SJSA1 (cell line): ENCODE results near the gene CHRD. TPM values are rescaled to one million over a fixed set of nuclear protein-coding genes. Genes with fewer than 3 reads are reported as not detected.

Experiments used
- DNase-seq, 2 experiments: peaks; one replicate each; pipeline ENCODE4 v3.0.0-alpha.2; 2015 to 2020; ENCODE audit warnings: low spot score in 2 of 2, low read depth in 1 of 2
- H3K27ac ChIP-seq: fragments of 250-450 bp; sonication (Bioruptor Pico); 2 replicates; pipeline ENCODE4 v1.5.1; 2020; ENCODE audit warnings: mild to moderate bottlenecking, moderate library complexity
- H3K27me3 ChIP-seq: fragments of 250-450 bp; sonication (Bioruptor Pico); replicated peaks from 2 replicates; pipeline ENCODE4 v1.5.1; 2020; ENCODE audit warnings: mild to moderate bottlenecking, moderate library complexity
- H3K36me3 ChIP-seq: fragments of 250-450 bp; sonication (Bioruptor Pico); 2 replicates; pipeline ENCODE4 v1.5.1; 2020; ENCODE audit warnings: mild to moderate bottlenecking
- H3K4me1 ChIP-seq: fragments of 250-450 bp; sonication (Bioruptor Pico); replicated peaks from 2 replicates; pipeline ENCODE4 v1.6.1; 2021; ENCODE audit warnings: mild to moderate bottlenecking
- H3K4me3 ChIP-seq: fragments of 250-450 bp; sonication (Bioruptor Pico); 2 replicates; pipeline ENCODE4 v1.5.1; 2020; ENCODE audit warnings: mild to moderate bottlenecking
- H3K9me3 ChIP-seq: fragments of 250-450 bp; sonication (Bioruptor Pico); replicated peaks from 2 replicates; pipeline ENCODE4 v1.5.1; 2020; ENCODE audit warnings: mild to moderate bottlenecking
- total RNA-seq: library from RNA; depleted of rRNA; stranded (reverse); fragments of >200 nt; shearing (Covaris generic); gene quantifications from 2 replicates; pipeline ENCODE4 v1.2.3, GENCODE V29; 2014

The CHRD gene
- total RNA-seq, 1 experiment from 2014 or later: 0.26 TPM

- Histone ChIP-seq H3K9me3 (no peaks in the 10 kb centered on the region), H3K27me3 (peaks cover 6% of the 10 kb centered on the region), H3K4me1 (peaks cover 6% of the 10 kb centered on the region), H3K27ac (no peak overlapping the region), H3K4me3 (no peak overlapping the region), H3K36me3 (no peaks in the 10 kb centered on the region)
- no peak for DNase-seq
Measured at GRCh38 chr3:184377374-184377773, 2.5 kb upstream of the CHRD start.

GRCh38 chr3:184377882-184378445 is 1.9 kb upstream of the CHRD start, which contains the start of gene THPO:
TSS of gene THPO (minus strand) at chr3:184378207. CDS start at chr3:184376259, 1,948 bp downstream.
- no peaks in the 10 kb centered on the region for H3K36me3 ChIP-seq
- H3K27ac ChIP-seq: no peak within 1 kb of the TSS
- H3K4me1 ChIP-seq: peaks cover 6% of the 10 kb centered on the region
- no peaks in the 10 kb centered on the region for H3K9me3 ChIP-seq
- no peak for DNase-seq
- H3K27me3 ChIP-seq: peaks cover 6% of the 10 kb centered on the region
- no peak within 1 kb of the TSS for H3K4me3 ChIP-seq

GRCh38 chr3:184378651-184379357 is 1.1 kb upstream of the CHRD start:
- Histone ChIP-seq H3K27ac (no peak overlapping the region), H3K9me3 (no peaks in the 10 kb centered on the region), H3K27me3 (peaks cover 6% of the 10 kb centered on the region), H3K4me1 (peaks cover 6% of the 10 kb centered on the region), H3K36me3 (no peaks in the 10 kb centered on the region), H3K4me3 (no peak overlapping the region)
- DNase-seq: no peak

- no peaks in the 10 kb centered on the region for H3K36me3 ChIP-seq
- H3K9me3 ChIP-seq: no peaks in the 10 kb centered on the region
- no peak overlapping the region for H3K27ac ChIP-seq
- H3K4me1 ChIP-seq: peaks cover 6% of the 10 kb centered on the region
- DNase-seq: peak in 1 of 2 experiments; percentile 57
- peaks cover 6% of the 10 kb centered on the region for H3K27me3 ChIP-seq
- peak overlapping the region; percentile 33 for H3K4me3 ChIP-seq
Measured at GRCh38 chr3:184380185-184380626, 352 bp downstream of the CHRD start.

GRCh38 chr3:184380627-184381260 is 890 bp downstream of the CHRD start:
- no peaks in the 10 kb centered on the region for H3K36me3 ChIP-seq
- no peaks in the 10 kb centered on the region for H3K9me3 ChIP-seq
- no peak overlapping the region for H3K27ac ChIP-seq
- H3K27me3 ChIP-seq: peaks cover 6% of the 10 kb centered on the region
- peak overlapping the region; percentile 33 for H3K4me3 ChIP-seq
- DNase-seq: no peak
- peaks cover 6% of the 10 kb centered on the region for H3K4me1 ChIP-seq

GRCh38 chr3:184381261-184382224 is 1.7 kb downstream of the CHRD start:
- Histone ChIP-seq H3K4me3 (no peak overlapping the region), H3K27me3 (peaks cover 6% of the 10 kb centered on the region), H3K36me3 (no peaks in the 10 kb centered on the region), H3K27ac (no peak overlapping the region), H3K4me1 (peaks cover 6% of the 10 kb centered on the region), H3K9me3 (no peaks in the 10 kb centered on the region)
- DNase-seq: no peak

- DNase-seq: no peak
- peaks cover 6% of the 10 kb centered on the region for H3K27me3 ChIP-seq
- no peak overlapping the region for H3K4me3 ChIP-seq
- H3K9me3 ChIP-seq: no peaks in the 10 kb centered on the region
- peaks cover 6% of the 10 kb centered on the region for H3K4me1 ChIP-seq
- H3K36me3 ChIP-seq: no peaks in the 10 kb centered on the region
- no peak overlapping the region for H3K27ac ChIP-seq
Measured at GRCh38 chr3:184382326-184383032, 2.6 kb downstream of the CHRD start.

GRCh38 chr3:184383033-184383740 is 3.3 kb downstream of the CHRD start:
- no peak overlapping the region for H3K27ac ChIP-seq
- H3K4me1 ChIP-seq: peaks cover 6% of the 10 kb centered on the region
- H3K9me3 ChIP-seq: no peaks in the 10 kb centered on the region
- H3K27me3 ChIP-seq: peaks cover 6% of the 10 kb centered on the region
- H3K4me3 ChIP-seq: no peak overlapping the region
- DNase-seq: no peak
- H3K36me3 ChIP-seq: no peaks in the 10 kb centered on the region

- Histone ChIP-seq H3K4me1 (peaks cover 6% of the 10 kb centered on the region), H3K4me3 (no peak overlapping the region), H3K27ac (no peak overlapping the region), H3K9me3 (no peaks in the 10 kb centered on the region), H3K27me3 (peaks cover 6% of the 10 kb centered on the region), H3K36me3 (no peaks in the 10 kb centered on the region)
- DNase-seq: no peak
Measured at GRCh38 chr3:184384342-184384741, 4.5 kb downstream of the CHRD start.

- DNase-seq: no peak
- H3K36me3 ChIP-seq: no peaks in the 10 kb centered on the region
Measured at GRCh38 chr3:184384856-184385422, 5.1 kb downstream of the CHRD start.

GRCh38 chr3:184386047-184386806 is 6.4 kb downstream of the CHRD start:
- H3K36me3 ChIP-seq: no peaks in the 10 kb centered on the region
- H3K9me3 ChIP-seq: no peaks in the 10 kb centered on the region
- no peak for DNase-seq
- H3K27ac ChIP-seq: no peak overlapping the region
- H3K4me3 ChIP-seq: no peak overlapping the region
- no peaks in the 10 kb centered on the region for H3K27me3 ChIP-seq
- no peaks in the 10 kb centered on the region for H3K4me1 ChIP-seq

More at GRCh38 chr3:184384856-184385422, 5.1 kb downstream of the CHRD start:
- H3K27ac ChIP-seq: no peak overlapping the region
- H3K4me3 ChIP-seq: no peak overlapping the region
- peaks cover 6% of the 10 kb centered on the region for H3K4me1 ChIP-seq
- peaks cover 6% of the 10 kb centered on the region for H3K27me3 ChIP-seq
- H3K9me3 ChIP-seq: no peaks in the 10 kb centered on the region
